GM21825 (cell line): ENCODE results near the gene HEATR5B.
"Not testable (repeated sequence)": the region's sequence is repeated elsewhere in the genome, so short reads cannot be mapped to it uniquely, and the experiment has no call there.

Experiments
- ATAC-seq: cut with Tn5 transposase; IDR thresholded peaks from one replicate; pipeline ENCODE4 v1.9.1; 2021; ENCODE audit warnings: mild to moderate bottlenecking, moderate library complexity; ENCODE audit not compliant: unreplicated experiment

Gene HEATR5B

DNA sequence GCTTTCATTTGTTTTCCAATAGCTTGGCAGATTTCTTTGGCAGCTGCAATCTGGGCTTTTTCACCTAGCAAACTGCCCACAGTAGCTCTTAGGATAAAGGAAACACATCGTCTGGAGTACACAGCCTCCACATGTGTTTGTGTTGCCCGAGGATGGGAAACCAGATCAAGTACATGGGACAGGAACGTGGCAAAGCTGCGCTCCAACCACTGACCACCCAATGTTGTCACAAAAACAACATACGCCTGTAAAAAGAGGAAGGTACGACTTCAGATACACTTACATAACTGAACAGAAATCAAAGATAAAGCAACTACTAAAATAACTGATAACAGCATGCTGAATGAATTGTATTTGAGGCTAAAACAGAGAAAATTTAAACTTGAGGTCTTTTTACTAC, 15.5 kb downstream of the HEATR5B start:
- ATAC-seq = no peak

DNA sequence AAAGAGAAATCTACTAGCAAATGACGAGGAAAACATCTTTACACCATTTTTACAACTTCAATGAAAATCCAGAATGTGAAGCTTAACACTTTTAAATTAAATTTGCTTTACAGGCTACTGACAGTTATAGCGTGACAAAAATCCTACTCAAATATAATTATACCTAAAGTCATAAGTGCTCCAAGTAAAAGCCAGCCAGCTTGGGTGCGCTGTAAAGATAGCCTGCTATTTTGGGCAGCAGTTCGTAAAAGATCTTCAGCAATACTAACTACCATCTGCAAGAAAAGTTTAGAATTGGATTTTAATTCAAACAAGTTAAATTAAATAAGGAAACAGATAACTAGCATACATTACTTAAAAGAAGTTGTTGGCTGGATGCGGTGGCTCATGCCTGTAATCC, 22.4 kb downstream of the HEATR5B start:
- ATAC-seq = no peak

- ATAC-seq = no peak
Observed at GRCh38 chr2:37061013-37061711, 23.0 kb downstream of the HEATR5B start.

DNA sequence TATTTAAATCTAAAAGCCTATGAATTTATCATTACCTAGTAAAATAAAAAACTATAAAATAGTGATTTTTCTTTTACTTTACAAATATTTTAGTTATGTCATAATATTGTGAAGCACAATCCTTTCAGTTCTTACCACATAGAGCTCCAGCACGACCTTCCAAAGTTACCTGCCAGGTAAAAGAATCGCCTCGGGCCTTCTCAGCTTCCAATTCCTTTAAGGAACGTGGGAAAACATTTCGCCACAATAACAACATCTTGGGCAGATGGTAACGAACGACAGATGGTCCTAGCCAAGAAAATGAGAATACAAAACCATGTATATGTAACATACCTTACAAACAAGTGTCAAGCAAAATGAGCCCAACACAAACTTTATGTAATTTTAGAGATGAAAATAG, 23.7 kb downstream of the HEATR5B start:
- ATAC-seq = no peak

- ATAC-seq = no peak
Observed at GRCh38 chr2:37059841-37060240, 24.3 kb downstream of the HEATR5B start.

DNA sequence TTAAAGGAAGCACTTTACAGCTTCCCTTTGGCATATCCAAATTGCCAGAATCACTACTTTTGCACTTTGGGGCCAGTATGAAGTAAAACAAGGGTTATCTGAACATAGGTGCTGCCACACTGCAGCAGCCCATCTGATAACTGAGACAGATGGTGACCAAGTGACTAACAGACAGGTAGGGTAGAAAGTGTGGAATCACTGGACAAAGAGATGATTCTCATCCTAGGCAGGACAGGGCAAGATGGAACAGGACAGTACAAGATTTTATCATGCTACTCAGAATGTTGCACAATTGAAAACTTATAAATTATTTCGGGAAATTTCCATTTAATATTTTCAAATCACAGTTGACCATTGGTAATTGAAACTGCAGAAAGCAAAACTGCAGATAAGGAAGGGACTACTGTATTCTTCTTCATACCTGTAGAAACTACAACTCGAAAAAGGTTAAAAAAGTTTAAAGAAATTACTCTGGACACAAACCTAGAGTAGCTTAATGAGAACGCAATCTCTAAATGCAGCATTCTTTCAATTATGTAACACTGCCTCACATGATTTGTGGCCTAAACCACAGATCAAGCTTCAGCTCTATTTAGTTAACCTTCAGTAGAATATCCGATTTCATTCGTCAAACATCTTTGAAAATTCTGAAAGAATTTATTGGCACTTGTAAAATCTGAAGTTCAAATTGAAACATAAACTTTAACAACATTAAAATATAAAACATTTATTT, 31.4 kb downstream of the HEATR5B start:
- no peak for ATAC-seq

DNA sequence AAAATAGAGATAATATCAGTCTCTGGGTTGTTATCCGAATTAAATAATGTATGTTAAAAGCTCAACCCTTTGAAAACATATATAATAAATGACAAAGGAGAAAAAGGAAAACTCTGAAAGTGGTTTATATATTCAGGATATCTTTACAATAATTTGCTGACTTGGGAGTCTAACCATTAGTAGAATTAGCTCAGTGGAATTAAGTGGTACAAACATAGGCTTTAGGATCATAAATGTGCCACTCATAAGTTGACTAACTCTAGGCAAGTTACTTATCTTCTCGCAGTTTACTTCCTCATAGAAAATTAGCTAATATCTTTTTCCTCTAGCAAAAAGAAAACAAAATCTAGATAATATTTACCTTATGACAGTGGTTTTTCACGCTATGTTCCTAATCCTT, 44.6 kb downstream of the HEATR5B start:
- no peak for ATAC-seq

DNA sequence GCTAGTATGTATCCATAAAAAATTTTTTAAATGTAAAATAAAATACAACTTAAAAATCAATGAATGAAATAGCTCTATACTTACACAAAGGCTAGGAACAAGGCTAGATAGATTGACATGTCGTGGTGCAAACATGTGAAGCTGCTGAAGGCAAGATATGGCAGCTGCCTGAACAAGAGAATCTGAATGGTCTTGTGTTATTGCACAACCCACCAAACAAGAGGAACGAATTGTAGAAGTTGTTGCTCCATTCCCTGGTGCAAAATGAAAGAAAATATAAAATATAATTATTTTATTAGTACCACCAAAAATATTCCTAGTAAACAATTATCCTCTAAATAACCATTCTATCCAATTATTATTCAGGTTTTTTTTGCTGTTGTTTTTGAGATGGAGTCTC, 46.4 kb downstream of the HEATR5B start:
- ATAC-seq = no peak

DNA sequence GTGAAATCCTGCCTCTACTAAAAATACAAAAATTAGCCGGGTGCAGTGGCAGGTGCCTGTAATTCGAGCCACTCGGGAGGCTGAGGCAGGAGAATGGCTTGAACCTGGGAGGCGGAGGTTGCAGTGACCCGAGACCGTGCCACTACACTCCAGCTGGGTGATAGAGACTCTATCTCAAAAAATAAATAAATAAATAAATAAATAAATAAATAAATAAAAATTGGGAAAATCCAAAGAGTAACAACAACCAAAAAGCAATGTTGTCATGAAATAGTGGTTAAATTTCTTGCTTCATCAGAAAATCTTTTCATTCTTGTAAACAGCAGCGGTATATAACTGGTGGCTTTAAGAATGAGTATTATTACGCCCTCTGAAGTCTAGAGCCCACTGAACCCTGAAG, 54.4 kb downstream of the HEATR5B start:
- no peak for ATAC-seq

GRCh38 chr2:37026050-37026449, 58.1 kb downstream of the HEATR5B start:
- ATAC-seq = no peak

GRCh38 chr2:37020887-37021796, 63.0 kb downstream of the HEATR5B start:
- ATAC-seq = no peak

DNA sequence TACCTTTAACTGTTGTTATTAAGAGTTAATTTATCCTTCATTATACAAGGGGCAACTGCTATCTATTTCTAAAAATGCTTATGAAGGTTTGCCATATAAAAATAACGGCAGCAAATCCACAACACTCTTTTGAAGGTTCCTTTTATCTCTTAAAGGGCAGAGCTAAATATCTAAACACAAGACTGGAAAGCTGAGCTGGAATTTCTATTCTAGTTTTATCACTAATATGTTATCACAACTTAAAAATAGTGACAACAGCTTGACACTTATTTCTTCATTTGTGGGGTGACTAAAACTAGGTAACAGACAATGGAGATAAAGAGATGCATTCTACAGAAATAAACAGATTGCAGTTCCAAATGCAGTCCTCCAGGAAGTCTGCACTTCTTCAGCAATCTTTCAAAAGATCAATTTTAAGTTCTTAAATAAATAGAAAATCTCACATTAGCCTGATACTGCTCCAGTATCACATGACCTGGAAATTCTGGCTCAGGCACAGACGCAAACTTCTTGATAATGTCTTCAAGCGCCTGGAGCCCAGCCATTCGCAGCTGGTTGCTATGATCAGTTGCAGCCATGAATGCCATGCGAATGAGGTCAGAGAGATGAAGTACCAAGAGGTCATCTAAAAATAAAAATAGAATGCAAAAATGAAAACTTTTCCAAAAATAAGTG, 63.8 kb downstream of the HEATR5B start:
- no peak for ATAC-seq

DNA sequence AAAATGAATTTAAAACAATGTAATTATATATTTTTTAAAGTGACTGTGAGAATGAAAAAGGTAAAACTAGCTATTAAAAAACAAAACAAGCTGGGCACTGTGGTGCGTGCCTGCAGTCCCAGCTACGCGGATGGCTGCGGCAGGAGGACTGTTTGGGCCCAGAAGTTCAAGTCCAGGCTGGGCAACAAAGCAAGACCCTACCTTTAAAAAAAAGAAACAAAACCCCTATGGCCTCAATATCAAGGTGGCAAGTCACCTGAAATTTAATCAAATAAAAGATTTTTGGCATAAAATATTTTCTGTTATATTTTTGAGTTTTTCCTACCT, 70.9 kb downstream of the HEATR5B start:
- ATAC-seq = peak; percentile 12

- peak; percentile 61 for ATAC-seq
Observed at GRCh38 chr2:37011130-37011529, 73.0 kb downstream of the HEATR5B start.

GRCh38 chr2:37005118-37005868, 78.9 kb downstream of the HEATR5B start:
- peak; percentile 98 for ATAC-seq

DNA sequence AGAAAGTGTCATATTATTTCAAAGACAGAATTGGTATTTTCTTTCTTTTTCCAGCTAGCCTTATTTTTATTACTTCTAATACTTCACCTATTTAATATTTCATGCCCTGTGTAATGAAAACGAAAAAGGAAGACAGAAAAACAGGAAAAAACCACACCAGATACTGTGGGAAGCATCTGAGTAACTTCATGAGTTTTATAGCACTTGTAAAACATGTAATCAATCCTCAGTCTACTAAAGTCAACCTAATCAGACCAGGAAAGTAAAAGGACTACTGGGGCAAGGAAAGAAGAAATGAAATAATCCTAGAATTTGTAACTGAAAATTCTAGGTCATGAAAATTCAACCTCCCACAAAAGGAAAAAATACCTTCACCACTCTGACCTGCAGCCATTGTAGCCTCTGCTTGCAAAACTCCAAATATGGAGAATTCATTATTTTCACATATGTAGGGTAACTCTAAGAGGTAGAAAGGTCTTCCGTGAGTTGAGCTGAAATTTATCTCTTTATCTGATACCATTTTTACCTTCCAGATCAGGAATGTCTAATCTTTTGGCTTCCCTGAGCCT, 83.1 kb downstream of the HEATR5B start:
- no peak for ATAC-seq

DNA sequence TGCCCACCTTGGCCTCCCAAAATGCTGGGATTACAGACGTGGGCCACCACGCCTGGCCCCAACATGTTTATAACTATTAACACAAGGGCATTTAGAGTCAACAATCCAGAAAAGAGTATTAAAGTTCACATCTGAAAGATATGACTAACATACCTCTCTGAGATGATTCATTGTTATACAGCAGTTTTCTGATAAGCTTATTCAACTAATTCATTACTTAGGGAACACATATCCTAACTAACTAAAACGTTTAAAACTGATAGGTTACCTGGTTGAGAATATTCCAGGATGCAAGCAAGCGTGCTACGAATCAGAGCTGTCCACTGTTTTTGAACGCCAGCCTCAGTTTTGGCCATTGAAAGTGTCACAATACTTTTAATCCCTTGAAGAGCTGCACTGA, 83.9 kb downstream of the HEATR5B start:
- no peak for ATAC-seq

DNA sequence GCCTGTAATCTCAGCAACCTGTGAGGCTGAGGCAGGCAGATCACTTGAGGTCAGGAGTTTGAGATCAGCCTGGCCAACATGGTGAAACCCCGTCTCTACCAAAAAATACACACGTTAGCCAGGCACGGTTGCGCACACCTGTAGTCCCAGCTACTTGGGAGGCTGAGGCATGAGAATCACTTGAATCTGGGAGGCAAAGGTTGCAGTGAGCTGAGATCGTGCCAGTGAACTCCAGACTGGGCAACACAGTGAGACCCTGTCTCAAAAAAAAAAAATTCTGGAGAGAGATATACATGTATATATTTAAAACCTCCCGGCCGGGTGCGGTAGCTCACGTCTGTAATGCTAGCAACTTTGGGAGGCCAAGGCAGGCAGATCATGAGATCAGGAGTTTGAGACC, 84.8 kb downstream of the HEATR5B start:
- ATAC-seq = not testable (repeated sequence)

DNA sequence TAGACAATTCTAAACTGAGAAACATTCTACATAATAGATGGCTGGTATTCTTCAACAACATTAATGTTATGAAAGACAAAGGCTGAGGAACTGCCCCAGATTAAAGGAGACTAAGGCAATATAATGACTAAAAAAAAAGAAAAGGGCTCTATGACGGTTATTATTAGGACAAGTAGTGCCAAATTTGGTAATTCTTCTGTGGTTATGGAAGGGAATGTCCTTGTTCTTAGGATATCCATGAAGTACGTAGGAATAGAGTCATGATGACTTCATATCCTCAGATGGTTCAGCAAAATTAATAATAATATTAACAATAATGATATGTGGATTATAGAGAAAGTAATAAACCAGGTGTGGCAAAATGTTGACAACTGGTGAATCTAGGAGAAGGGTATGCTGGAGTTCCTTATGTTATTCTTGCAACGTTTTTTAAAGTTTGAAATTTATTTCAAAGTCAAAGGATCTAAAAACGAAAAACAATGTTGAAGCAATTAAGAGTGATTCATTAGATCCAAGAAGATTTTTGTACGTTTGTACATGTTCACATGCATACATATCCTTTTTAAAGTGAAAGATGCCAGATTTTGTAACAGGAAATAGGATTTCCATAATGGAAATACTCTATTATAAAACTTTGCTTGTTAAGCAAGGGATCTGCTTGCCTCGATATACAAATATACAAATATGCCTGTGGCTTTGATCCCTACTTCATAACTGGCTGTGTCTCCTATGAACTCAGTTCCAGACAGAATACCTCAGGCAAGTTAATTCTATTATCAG, 90.1 kb downstream of the HEATR5B start:
- ATAC-seq = no peak
